ENCODE data around the gene CGRRF1. TPM values are rescaled to one million over a fixed set of nuclear protein-coding genes. Genes with fewer than 3 reads are reported as not detected.

The CGRRF1 gene
- total RNA-seq, result 16.7 and 23.1 TPM in 2 replicates

GRCh38 chr14:54509546-54510501, at the start of gene CGRRF1:
TSS of gene CGRRF1 (plus strand) at chr14:54509906. CDS start at chr14:54509960, 54 bp downstream.
- DNase-seq (ENCODE audit: low read depth), result peak; percentile 91

- no peak for DNase-seq (ENCODE audit: low read depth)
Measured at GRCh38 chr14:54462048-54462447, 47.7 kb upstream of the CGRRF1 start.

- no peak for DNase-seq (ENCODE audit: low read depth)
Measured at GRCh38 chr14:54465654-54466053, 44.1 kb upstream of the CGRRF1 start.

- no peak for DNase-seq (ENCODE audit: low read depth)
Measured at GRCh38 chr14:54467280-54467679, 42.4 kb upstream of the CGRRF1 start.

GRCh38 chr14:54470701-54471100, 39.0 kb upstream of the CGRRF1 start:
- DNase-seq (ENCODE audit: low read depth), result peak; percentile 31

- no peak for DNase-seq (ENCODE audit: low read depth)
Measured at GRCh38 chr14:54471641-54472040, 38.1 kb upstream of the CGRRF1 start.

GRCh38 chr14:54472315-54472714, 37.4 kb upstream of the CGRRF1 start:
- no peak for DNase-seq (ENCODE audit: low read depth)

- DNase-seq (ENCODE audit: low read depth), result peak; percentile 32
Measured at GRCh38 chr14:54474232-54474793, 35.4 kb upstream of the CGRRF1 start.

- DNase-seq (ENCODE audit: low read depth), result no peak
Measured at GRCh38 chr14:54475187-54475899, 34.4 kb upstream of the CGRRF1 start.

GRCh38 chr14:54475911-54476310, 33.8 kb upstream of the CGRRF1 start:
- no peak for DNase-seq (ENCODE audit: low read depth)

- DNase-seq (ENCODE audit: low read depth), result peak; percentile 43
Measured at GRCh38 chr14:54478636-54479215, 31.0 kb upstream of the CGRRF1 start.

GRCh38 chr14:54480830-54481562, 28.7 kb upstream of the CGRRF1 start:
- no peak for DNase-seq (ENCODE audit: low read depth)

- DNase-seq (ENCODE audit: low read depth), result no peak
Measured at GRCh38 chr14:54481695-54482094, 28.0 kb upstream of the CGRRF1 start.

- DNase-seq (ENCODE audit: low read depth), result no peak
Measured at GRCh38 chr14:54483073-54483745, 26.5 kb upstream of the CGRRF1 start.

GRCh38 chr14:54483846-54484245, 25.9 kb upstream of the CGRRF1 start:
- DNase-seq (ENCODE audit: low read depth), result peak; percentile 30

- no peak for DNase-seq (ENCODE audit: low read depth)
Measured at GRCh38 chr14:54486685-54487084, 23.0 kb upstream of the CGRRF1 start.

GRCh38 chr14:54487771-54488170, 21.9 kb upstream of the CGRRF1 start:
- DNase-seq (ENCODE audit: low read depth), result peak; percentile 75

GRCh38 chr14:54488318-54488645, 21.4 kb upstream of the CGRRF1 start:
- DNase-seq (ENCODE audit: low read depth), result no peak

- DNase-seq (ENCODE audit: low read depth), result peak; percentile 79
Measured at GRCh38 chr14:54488646-54489317, 20.9 kb upstream of the CGRRF1 start, which contains the start of gene GMFB. TSS of gene GMFB (minus strand) at chr14:54488980. CDS start at chr14:54488927, 53 bp downstream.

GRCh38 chr14:54489318-54489683, 20.4 kb upstream of the CGRRF1 start:
- no peak for DNase-seq (ENCODE audit: low read depth)

All from renal cortical epithelial cell (primary cell).